Measurements from ENCODE around the gene MAMDC2.
"Not testable (repeated sequence)": the region's sequence is repeated elsewhere in the genome, so short reads cannot be mapped to it uniquely, and the experiment has no call there.

Gene MAMDC2

GRCh38 chr9:70137577-70137976 lies 93.9 kb downstream of the MAMDC2 start:
- no peak for DNase-seq

DNA sequence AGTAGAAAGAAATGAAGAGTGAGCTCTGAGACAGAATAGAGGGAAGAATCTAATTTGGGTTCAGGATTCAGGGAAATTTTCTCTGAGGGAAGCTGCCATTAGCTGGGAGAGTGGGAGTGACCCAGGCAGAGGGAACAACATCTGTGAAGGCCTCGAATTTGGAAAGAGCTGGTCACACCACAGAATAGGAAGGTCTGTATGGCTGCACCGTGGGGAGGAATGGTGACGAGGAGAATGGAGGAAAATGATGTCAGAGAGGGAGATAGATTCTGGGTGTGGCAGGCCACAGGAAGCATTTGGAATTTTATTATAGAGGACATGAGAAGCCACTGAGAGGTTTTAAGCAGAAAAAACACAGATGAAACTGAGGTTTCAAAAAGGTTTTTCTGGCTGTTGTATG lies 98.5 kb downstream of the MAMDC2 start:
- no peak for DNase-seq

DNA sequence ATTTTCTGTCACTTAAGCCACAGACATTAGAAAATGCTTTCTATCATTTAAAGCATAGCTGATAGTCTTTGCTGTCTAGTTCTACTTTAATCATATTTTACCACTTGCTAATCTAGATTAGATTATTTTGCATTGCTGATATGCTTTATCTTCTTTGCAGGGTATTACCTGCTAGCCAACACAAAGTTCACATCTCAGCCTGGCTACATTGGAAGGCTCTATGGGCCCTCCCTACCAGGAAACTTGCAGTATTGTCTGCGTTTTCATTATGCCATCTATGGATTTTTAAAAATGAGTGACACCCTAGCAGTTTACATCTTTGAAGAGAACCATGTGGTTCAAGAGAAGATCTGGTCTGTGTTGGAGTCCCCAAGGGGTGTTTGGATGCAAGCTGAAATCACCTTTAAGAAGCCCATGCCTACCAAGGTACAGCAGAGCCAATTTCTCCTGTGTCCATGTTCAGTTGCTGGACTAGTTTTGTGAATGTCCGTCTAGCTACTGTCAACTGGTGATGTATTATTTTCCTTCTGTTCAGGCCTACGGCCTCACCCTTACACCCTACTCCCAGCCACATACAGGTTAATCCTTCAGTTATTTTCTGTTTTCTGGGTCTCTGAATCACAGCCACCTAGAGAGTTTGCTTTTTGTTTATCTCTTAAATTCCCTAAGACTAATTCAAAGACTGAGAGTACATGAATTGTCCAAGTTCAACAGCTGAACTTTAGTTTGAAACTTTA lies 99.9 kb downstream of the MAMDC2 start:
- DNase-seq: no peak

GRCh38 chr9:70144131-70144503 lies 100.5 kb downstream of the MAMDC2 start:
- no peak for DNase-seq

DNA sequence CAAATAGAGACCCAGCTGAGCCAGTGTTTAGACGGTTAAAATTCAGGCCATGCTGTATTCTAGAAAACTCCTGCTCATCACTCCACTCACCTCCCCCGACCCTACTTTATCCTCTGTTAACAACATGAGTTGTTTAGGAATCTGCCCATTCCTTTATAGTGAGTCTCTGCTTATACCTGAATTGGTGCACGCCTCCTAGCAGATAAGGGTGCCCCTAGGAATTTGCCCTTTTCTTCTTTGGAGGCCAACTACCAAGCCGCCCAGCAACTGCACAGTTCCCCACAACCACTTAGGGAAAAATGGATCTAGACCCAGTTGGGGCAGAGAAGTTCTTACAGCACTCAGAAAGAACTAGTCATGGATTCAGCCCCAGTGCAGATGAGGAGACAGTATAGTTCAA lies 102.3 kb downstream of the MAMDC2 start:
- DNase-seq: no peak

DNA sequence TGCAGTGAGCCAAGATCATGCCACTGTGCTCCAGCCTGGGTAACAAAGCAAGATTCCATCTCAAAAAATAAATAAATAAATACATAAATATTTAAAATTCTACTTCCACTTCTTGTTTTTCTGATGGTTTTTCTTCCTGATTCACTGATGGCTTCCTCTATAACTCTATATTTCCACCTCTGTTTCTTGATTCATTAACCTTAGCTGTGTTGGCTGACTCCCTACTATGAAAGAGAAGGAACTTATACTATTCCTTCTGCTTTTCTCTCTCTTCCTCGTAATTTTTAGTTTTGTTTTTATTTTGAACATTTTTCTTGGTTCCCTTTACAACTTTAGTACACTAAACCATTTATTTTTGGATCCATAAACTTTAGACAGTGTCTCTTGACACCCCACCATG lies 103.5 kb downstream of the MAMDC2 start:
- no peak for DNase-seq

DNA sequence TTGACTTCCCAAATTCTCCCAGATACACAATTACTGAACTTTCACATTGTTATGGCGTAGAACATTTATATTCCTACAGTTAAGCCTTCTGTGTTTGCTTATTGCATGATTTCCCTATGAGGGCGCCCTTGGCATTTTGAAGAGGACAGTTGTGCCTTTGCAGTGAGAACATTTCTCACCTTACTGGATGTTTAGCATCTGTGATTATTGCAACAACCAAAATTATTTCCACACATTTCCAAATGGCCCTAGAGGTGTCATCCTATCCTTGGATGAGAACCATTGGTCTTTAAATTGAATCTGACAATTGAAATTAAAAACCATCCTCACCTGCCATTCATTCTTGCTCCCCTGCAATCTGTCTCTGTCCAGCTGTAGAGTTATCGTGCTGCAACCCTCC lies 104.0 kb downstream of the MAMDC2 start:
- DNase-seq: no peak

DNA sequence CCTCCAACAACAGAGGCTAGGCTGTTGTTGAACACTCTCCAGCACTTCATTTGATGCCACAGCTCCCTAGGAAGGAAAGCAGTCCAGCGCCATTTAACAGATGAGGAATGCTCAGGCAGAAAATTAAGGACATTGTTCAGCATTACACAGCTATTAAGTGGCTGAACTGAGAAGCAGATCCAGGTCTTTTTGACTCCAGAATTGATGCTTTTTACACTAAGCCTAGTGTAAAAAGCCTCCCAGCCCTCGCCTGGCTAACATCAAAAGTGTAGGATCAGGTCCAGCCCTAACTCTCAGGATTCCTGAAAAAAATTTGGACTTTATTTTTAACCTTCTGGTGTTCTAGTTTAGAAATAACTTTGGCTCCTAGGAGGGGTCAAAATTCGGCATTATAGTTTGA lies 108.7 kb downstream of the MAMDC2 start:
- DNase-seq: no peak

GRCh38 chr9:70156729-70157128 lies 113.1 kb downstream of the MAMDC2 start:
- DNase-seq: no peak

DNA sequence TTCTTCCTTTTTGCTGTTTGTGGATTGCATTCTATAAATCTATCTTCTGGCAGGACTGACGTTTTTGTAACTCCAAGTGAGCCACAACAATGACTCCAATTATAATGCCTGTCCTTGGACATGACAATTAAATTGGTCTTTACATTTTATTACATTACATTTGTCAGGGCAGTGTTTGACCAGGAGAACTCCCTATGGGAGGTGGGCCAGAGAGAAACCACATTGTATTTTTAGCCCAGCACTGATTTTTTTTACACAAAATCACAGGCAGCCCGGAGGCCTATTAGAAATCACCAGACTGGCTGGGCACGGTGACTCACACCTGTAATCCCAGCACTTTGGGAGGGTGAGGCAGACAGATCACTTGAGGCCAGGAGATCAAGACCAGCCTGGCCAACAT lies 116.0 kb downstream of the MAMDC2 start:
- DNase-seq: no peak

DNA sequence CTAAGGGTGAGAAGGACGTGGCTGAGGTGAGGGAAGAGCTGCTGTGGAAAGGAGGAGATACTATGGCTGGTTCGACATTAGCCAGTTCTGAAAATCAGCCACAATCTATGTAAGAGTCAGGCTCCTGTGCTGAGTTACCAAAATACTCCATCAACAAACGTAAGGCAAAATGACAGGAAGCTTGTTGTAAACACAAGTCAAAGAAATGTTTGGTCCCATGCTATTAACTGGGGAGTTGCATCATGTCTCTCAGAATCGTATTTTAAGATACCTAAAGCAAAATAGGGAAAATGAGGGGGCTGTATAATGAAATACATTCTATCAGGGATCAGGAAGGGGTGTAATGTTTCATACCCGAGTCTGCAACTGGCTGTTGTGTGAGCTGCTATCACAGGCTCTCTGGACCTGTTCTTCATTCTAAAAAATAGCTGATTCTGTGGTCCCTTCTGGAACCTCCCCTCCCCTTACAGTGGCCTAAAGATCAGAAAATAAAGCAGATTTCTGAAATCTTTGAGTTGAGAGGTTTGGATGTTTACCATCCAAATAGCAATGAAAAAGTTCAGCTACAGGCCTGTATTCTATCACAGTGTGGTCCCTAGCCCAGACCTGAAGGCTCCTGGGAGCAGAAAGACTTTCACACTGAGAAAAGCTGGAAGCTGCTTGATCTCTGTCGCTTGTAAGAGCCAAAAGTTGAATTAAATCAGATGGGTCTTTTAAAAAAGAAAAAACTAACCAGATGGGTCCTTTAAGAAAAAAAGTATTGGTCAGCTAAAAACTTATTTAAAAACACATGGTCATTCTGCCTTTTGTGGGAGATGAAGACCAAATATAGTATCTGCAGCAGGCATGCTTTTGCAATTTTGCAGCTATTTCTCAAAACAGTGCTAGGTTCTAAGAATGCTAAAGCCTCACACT lies 117.3 kb downstream of the MAMDC2 start:
- no peak for DNase-seq

DNA sequence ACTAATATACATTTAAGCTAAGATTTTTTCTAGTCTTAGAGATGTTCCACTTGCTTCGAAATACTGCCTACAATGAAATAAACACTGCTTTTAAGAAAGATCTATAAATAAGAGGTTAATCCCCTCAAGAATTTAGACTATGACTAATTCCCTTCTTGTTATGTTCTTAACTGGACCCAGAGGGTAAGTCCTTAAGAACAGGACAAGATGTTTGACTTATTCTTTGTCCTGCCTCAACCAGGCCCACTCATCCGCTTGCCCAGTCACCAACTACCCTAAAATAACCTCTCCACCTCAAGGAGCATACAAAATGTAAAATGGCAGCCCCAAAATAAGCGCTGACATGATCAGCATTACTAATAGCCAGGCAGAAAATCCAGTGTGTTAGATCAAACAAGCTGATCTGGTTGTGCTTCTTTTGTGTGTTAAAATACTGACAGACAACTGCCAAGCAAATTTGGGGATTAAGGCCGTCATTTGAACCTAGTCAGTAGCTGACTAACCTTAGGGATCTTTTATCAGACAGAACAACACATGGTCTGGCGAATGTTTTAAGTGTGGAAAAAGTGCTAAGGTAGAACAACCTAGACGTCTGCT lies 121.5 kb downstream of the MAMDC2 start:
- no peak for DNase-seq

- DNase-seq: no peak
Measured at GRCh38 chr9:70168521-70168920, 124.9 kb downstream of the MAMDC2 start.

DNA sequence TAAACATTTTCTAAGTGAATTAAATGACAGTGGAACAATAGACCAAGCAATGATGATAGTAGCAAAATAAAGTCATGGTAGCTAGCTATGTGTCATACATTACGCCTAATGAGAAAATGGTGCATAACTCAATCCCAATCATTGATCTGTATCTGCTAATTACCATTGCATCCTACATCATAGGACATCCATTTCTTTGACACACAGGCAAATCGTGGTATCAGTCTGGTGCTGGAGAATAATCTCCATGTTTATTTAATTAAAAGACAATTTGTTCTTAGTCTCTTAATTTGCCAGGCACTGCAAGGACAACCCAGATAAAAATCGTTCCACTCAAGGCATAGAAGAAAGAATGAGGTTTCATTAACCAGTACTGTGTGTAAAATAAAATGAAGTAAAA lies 125.6 kb downstream of the MAMDC2 start:
- no peak for DNase-seq

- DNase-seq: no peak
Measured at GRCh38 chr9:70170151-70170790, 126.6 kb downstream of the MAMDC2 start.

GRCh38 chr9:70172532-70172931 lies 128.9 kb downstream of the MAMDC2 start:
- DNase-seq: no peak

GRCh38 chr9:70177121-70177520 lies 133.5 kb downstream of the MAMDC2 start:
- DNase-seq: no peak

- DNase-seq: no peak
Measured at GRCh38 chr9:70192707-70193106, 149.1 kb downstream of the MAMDC2 start.

- DNase-seq: no peak
Measured at GRCh38 chr9:70195456-70195855, 151.8 kb downstream of the MAMDC2 start.

- DNase-seq: no peak
Measured at GRCh38 chr9:70197216-70198044, 153.8 kb downstream of the MAMDC2 start.

DNA sequence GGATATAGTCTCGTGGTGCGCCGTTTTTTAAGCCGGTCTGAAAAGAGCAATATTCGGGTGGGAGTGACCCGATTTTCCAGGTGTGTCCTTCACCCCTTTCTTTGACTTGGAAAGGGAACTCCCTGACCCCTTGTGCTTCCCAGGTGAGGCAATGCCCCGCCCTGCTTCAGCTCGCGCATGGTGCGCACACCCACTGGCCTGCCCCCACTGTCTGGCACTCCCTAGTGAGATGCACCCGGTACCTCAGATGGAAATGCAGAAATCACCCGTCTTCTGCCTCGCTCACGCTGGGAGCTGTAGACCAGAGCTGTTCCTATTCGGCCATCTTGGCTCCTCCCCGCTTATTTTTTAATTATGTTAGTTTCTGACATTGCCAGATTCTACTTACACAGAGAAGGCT lies 161.1 kb downstream of the MAMDC2 start:
- not testable (repeated sequence) for DNase-seq

GRCh38 chr9:70205366-70206020 lies 161.8 kb downstream of the MAMDC2 start:
- no peak for DNase-seq

Measured in activated CD4-positive, CD25-positive, alpha-beta regulatory T cell (primary cell).